GM19468 (cell line): ENCODE data around the gene LDAH.

Source experiments
- ATAC-seq: cut with Tn5 transposase; IDR thresholded peaks from one replicate; pipeline ENCODE4 v1.9.1; 2021; ENCODE audit warnings: mild to moderate bottlenecking, moderate library complexity, moderate number of reproducible peaks; ENCODE audit not compliant: unreplicated experiment; ENCODE audit errors: extremely low read depth

LDAH gene

GRCh38 chr2:20689428-20690264 is 133.3 kb downstream of the LDAH start:
- ATAC-seq, result no peak

GRCh38 chr2:20687260-20687832 is 135.6 kb downstream of the LDAH start:
- ATAC-seq, result no peak

GRCh38 chr2:20684581-20685063 is 138.3 kb downstream of the LDAH start:
- ATAC-seq, result no peak

DNA sequence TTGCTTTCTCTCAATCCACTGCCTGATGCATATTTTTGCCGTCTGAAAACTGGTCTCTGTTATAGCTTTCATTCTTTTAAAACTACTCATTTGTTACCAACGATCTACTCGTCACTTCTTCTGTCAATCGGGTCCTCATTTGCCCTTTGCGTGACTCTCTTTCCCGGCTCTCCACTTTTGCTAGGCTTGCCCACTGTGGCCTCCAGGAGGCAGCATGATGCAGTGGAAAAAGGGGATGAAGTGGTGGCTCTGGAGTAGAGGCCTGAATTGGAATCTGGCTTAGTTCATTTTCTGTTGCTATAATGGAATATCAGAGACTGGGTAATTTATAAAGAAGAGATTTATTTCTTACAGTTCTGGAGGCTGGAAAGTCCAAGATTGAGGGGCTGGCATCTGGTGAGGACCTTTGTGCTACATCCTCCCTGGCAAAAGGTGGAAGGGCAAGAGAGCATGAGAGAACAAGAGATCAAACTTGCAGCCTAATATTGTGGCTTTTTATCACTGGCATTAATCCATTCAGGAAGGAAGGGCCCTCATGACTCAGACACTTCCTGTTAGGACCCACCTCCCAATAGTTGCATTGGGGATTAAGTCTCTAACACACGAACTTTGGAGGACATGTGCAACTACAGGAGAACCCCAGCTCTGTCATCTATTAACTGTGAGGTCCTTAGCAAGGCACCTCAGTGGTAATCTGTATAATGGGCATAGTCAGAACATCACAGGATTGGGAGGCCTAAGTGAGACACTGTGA is 140.6 kb downstream of the LDAH start:
- no peak for ATAC-seq

- ATAC-seq, result no peak
Observed at GRCh38 chr2:20680744-20681375, 142.0 kb downstream of the LDAH start.

- ATAC-seq, result no peak
Observed at GRCh38 chr2:20678780-20679179, 144.1 kb downstream of the LDAH start.

DNA sequence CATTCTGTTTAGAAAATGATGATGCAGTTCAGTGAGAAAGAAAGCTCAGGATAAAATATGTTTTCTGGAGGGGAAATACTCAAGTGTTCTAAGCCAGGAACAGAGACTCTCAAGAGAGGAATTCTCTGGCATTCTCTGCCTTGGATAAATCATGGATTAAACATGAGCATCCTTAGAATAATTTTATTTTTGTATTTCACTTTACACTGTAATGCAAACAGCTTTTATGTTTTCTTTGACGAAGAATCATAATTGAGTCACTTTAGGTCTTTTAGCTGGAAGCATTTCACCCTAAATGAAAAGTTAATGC is 144.9 kb downstream of the LDAH start:
- no peak for ATAC-seq

- no peak for ATAC-seq
Observed at GRCh38 chr2:20677301-20678085, 145.4 kb downstream of the LDAH start.

DNA sequence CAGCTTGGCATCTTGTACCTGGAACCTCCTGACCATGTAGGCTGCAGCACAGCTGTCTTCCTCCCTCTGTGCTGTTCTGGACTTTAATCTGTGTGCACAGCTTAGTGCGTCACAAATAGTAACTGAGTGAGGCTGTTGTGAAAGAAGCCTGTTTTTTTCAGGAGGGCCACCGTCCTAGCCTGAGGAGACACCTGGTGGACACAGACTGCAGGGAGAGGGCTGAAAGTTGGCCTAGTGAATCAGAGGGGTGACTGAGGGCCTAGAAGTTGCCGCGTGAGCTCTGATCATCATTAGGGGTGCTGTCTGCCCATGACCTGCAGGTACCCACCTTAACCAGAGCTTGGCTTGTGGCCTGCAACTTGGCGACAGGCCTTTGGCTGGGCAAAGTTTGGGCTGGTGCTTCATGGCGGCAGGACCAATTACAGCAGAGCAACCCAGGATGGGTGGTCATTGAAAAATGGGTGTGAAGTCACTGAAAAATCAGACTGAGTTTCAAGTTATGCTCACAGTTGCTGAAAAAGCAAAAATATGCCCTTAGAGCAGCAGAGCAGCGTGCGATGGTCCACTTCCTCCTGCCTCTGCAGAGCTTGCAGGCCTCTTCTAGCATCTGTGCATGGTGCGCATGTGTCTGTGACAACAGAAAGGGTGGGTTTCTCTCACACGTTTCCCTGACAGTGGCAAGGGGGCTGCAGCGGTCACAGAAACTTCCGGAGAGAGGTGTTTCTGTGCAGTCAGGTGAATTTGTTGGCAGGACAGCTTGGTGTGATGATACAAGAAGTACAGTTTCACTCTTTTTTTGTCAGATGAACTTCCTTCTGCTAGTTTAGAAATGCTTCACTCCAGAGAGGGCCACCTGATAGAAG is 146.3 kb downstream of the LDAH start:
- peak; percentile 78 for ATAC-seq

GRCh38 chr2:20675701-20676352 is 147.1 kb downstream of the LDAH start:
- peak; percentile 63 for ATAC-seq

DNA sequence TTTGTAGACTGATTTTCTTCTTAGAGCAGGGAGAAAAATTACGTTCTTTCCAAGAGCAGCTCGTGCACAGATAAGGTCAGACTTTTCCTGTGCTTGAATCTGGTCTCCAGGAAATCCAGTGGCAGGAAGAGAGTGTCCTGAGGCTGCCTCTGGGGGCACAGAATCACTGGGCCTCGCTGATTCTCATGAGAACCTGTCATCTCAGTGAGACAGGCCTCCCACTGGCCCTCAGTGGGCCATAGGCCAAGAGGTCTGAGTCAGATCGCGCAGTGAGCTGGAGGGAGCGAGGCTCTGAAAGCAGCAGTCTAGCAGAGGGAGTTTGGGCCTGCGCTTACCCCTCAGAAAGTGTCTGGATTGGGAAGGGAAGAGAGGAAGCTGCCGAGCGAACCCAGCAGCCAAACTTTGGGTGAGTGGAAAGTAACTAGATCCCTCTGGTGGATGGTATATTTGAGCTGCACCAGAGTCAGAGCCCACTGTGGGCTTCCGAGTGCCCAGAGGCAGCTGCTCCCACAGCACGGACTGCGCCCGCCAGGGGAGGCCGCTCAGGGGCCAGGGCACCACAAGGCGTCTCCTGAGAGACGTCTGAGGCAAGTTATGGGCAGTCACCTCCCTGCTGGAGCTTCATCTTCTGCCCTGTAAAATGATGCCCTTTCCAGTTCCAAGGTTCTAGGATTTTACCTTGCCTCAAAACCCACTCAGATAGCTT is 147.8 kb downstream of the LDAH start:
- no peak for ATAC-seq

DNA sequence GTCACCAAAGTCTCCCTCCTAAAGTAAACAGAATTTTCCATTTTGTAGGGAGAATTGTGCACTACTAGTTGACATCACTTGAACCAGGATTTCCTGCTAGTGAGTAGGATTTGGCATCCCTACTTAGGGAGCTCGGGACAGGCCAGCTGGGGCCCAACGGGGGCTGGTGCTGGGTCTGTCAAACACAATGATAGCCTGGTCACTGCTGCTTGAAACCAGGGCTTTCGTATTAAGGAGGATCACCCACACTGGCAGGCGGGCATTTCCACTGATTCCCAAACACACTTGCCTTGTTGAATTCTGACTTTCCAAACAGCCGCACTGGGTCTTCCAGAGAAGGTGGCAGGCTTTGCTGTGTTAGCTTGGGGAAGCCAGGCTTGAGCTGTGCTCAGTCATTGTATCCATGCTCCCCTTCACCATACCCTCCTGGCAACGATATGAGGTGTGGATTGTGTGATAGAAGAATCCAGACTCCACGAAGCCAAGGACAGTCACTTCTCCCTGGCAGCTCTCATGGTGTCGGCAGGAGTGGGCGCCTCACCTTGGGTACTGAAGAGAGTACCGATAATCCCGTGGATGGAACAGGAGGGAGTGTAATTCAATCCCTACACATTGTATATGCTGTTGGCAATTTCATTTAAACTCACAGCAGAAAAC is 148.5 kb downstream of the LDAH start:
- ATAC-seq, result no peak

DNA sequence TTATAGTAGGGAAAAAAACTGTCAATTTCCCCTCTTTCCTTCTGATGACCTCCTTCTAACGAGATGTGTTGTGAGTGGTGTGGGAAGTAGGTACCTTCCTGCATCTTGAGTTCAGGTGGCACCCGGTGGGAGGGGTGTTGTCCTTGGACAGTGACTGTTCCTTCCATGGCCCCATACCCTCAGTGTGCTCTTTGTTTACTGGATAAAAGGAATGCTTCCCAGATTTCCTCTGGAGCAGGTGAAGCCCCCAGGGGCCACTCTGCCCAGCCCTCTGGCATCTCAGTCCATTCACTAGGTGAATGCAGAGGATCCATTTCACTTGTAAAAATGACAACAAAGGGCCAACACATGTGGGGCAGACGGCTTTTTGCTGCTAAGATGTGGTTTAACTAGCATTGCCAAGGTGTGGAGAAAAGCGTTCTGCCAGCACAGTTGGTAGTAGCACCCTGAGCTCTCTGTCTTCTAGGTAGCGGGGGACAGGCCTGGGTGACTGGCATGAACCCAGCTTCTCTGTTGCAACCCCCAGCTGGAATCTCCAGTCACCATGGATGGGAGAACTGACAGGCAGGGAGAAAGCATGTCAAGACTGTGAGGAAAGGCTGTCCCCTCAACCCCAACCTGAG is 149.1 kb downstream of the LDAH start:
- no peak for ATAC-seq

DNA sequence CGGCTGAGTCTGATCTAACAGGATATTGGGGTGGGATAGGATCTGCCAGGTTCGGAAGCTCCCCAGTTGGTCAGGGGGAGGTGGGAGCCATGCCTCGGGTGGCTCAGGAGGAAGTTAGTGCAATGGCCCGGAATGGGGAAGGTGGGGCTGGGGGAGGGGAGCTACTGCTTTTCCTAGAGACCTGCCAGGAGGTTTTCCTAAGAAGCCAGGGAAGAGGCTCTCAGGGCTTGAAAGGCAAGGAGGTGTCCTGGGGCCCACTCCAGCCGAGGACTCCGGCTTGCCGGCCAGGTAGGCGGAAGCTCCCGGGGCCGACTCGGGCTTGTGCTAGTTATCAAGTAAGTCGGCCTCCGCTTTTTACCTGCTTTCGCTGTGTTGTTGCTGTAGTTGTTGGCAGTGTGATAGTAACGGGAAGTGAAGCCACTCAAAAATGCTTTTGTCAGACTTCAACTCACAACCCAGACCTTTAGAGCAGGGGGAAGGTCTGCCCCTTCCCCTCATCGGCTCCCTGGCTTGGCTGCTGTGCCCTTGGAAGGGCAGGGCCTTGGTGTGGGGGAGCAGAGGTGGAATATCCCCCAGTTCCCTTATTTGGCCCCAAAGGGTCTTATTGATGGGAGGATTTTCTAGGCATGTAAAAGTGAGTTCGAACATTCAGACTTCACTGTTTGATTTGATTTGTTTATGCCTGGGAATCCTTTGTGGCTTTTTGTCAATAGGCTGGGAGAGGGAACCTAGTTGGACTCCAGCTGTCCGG is 150.5 kb downstream of the LDAH start:
- no peak for ATAC-seq

- no peak for ATAC-seq
Observed at GRCh38 chr2:20671736-20672080, 151.2 kb downstream of the LDAH start.

DNA sequence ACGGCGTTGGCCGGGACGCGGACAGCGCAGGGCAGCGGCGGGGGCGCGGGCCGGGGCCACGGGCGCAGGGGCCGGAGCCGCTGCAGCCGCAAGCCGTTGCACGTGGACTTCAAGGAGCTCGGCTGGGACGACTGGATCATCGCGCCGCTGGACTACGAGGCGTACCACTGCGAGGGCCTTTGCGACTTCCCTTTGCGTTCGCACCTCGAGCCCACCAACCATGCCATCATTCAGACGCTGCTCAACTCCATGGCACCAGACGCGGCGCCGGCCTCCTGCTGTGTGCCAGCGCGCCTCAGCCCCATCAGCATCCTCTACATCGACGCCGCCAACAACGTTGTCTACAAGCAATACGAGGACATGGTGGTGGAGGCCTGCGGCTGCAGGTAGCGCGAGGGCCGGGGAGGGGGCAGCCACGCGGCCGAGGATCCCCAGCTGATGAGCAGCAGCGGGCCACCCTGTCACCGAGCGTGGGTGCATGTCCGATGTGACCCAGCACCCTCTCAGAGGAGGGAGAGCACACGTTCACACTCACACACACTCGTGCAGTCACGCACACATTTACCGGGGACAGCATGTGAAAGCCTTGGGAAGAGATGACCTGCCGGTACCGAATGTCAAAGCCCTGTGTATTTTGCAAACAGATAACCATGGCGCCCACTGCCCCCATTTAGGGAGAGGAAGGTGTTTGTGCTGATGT is 151.7 kb downstream of the LDAH start:
- no peak for ATAC-seq
